MCF 10A (cell line): ENCODE measurements around the gene NPRL2. TPM values are rescaled to one million over a fixed set of nuclear protein-coding genes. Genes with fewer than 3 reads are reported as not detected.

ENCODE experiments used
- BruUV-seq: library from RNA; stranded (reverse); fragments of 400-500 nt; replicated peaks from 2 replicates; lab custom pipeline; 2021; lab: Mats Ljungman, UMichigan
- CTCF ChIA-PET: fragments of 300-600 bp; sonication (Branson Sonifier 250); formaldehyde crosslinking; extraction: SDS; loops from one replicate; lab custom pipeline; 2021; ENCODE audit warnings: antibody characterized with exemption, inconsistent platforms; lab: Yijun Ruan, JAX
- POLR2A ChIA-PET: fragments of 300-600, 350-650 bp; sonication (Branson Sonifier 250); formaldehyde crosslinking; extraction: SDS; loops from one replicate; lab custom pipeline; 2020; ENCODE audit warnings: antibody characterized with exemption, inconsistent platforms; lab: Yijun Ruan, JAX
- DNase-seq: peaks from one replicate; pipeline ENCODE4 v3.0.0-alpha.2; 2018; ENCODE audit not compliant: unreplicated experiment
- H3K27ac Mint-ChIP-seq: one replicate; pipeline ENCODE4 v1.8.0; 2022; ENCODE audit warnings: mild to moderate bottlenecking, low read depth, mixed read lengths; ENCODE audit not compliant: unreplicated experiment
- H3K27me3 Mint-ChIP-seq: one replicate; pipeline ENCODE4 v1.8.0; 2022; ENCODE audit warnings: mixed read lengths; ENCODE audit not compliant: insufficient read depth, unreplicated experiment
- H3K36me3 Mint-ChIP-seq: one replicate; pipeline ENCODE4 v1.8.0; 2022; ENCODE audit warnings: mild to moderate bottlenecking, moderate library complexity, mixed read lengths; ENCODE audit not compliant: insufficient read depth, unreplicated experiment
- H3K4me1 Mint-ChIP-seq: one replicate; pipeline ENCODE4 v1.8.0; 2022; ENCODE audit warnings: mixed read lengths; ENCODE audit not compliant: insufficient read depth, unreplicated experiment
- H3K4me3 Mint-ChIP-seq: one replicate; pipeline ENCODE4 v1.8.0; 2022; ENCODE audit warnings: mild to moderate bottlenecking, moderate library complexity, mixed read lengths; ENCODE audit not compliant: unreplicated experiment
- H3K9me3 Mint-ChIP-seq: one replicate; pipeline ENCODE4 v1.8.0; 2022; ENCODE audit warnings: mixed read lengths; ENCODE audit not compliant: unreplicated experiment
- intact Hi-C: fragments of 100-400 bp; cut with micrococcal nuclease; formaldehyde crosslinking; loops from 2 replicates; pipeline ENCODE4 v1.14.1; 2022
- total RNA-seq: library from RNA; stranded (reverse); gene quantifications from 2 replicates; pipeline ENCODE4 v1.2.3, GENCODE V29; 2022
- TF ChIP-seq, protein P1 (sequence below): fragments of 200-600 bp; IDR thresholded peaks from one replicate; pipeline ENCODE4 v1.8.0; 2022; ENCODE audit warnings: antibody characterized with exemption, mild to moderate bottlenecking; ENCODE audit not compliant: unreplicated experiment

The NPRL2 gene
- total RNA-seq, 1 experiment from 2014 or later, result 21.1 TPM

DNA sequence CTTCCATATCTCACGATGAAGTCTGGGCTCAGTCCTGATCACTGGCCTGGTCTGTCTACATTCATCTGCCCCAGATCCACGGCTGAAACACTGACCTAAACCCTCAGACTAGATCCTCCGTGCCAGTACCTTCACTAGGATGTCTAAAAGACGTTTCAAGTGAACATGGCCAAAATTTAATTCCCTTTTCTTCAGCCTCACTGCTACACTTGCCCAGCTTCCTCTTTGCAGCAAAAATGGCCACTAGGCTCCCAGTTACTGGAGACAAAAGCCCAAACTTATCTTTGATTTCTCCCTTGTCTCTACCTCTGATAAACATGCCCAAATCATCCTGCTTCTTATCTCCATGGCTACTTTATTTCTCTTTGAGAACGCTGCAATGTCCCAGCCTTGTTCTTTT lies 11.6 kb downstream of the NPRL2 start:
- POLR2A ChIA-PET, result interaction anchor here (3.9 to 4.9 kb wide), 2 partner anchors 10 kb away, joined by 58 to 79 read pairs; partner anchors contain the start of genes CYB561D2, NPRL2 and TUSC2
- Mint-ChIP-seq H3K9me3 (no peaks in the 10 kb centered on the region), H3K27ac (no peak overlapping the region), H3K4me3 (peak overlapping the region; percentile 85), H3K36me3 (peaks cover 15% of the 10 kb centered on the region), H3K4me1 (peaks cover 19% of the 10 kb centered on the region), H3K27me3 (no peaks in the 10 kb centered on the region)
- DNase-seq, result no peak
- no TSS peak for BruUV-seq
- intact Hi-C loops, result no loop called here
- CTCF ChIA-PET, result interaction anchor here (0.6 to 4.6 kb wide), 4 partner anchors 9 to 1604 kb away, joined by 5 to 40 read pairs (median 12); partner anchors contain the start of genes CYB561D2 and NPRL2
- TF ChIP-seq, protein P1, sequence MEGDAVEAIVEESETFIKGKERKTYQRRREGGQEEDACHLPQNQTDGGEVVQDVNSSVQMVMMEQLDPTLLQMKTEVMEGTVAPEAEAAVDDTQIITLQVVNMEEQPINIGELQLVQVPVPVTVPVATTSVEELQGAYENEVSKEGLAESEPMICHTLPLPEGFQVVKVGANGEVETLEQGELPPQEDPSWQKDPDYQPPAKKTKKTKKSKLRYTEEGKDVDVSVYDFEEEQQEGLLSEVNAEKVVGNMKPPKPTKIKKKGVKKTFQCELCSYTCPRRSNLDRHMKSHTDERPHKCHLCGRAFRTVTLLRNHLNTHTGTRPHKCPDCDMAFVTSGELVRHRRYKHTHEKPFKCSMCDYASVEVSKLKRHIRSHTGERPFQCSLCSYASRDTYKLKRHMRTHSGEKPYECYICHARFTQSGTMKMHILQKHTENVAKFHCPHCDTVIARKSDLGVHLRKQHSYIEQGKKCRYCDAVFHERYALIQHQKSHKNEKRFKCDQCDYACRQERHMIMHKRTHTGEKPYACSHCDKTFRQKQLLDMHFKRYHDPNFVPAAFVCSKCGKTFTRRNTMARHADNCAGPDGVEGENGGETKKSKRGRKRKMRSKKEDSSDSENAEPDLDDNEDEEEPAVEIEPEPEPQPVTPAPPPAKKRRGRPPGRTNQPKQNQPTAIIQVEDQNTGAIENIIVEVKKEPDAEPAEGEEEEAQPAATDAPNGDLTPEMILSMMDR, result no peak

DNA sequence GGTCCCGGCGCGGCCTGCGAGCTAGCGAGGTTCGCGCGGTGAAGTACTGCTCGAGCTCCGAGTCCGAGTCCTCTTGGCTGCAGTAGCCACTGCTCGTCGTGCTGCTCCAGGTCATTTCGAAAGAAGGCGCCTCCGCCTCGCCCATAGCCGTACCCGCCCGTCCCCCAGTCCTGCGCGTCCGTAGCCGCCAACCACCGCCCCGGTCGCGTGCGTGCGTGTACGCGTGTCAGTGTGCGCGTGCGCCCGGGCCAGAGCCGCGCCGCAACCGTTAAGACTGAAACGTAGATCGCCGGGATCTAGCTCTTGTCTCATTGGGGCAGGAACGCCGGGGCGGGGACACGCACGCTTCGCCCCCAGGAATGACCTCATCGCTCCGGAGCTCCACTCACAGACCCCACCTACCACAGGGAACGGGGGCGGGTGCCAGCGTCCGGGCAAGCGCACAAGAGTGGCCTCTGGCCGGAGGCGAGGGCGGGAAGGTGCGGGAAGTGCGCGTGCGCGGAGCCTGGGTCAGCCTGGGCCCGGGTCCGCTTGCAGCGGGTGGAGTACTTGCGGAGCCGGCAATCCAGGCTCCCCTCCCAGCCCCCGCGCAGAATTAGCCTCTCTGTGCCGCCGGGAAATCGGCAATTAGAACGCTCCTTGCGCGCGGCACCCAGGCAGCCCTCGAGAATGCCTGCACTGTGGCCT lies 13.3 kb downstream of the NPRL2 start:
- POLR2A ChIA-PET, result interaction anchor here (0.6 to 4.9 kb wide), 24 partner anchors 8 to 1615 kb away, joined by 3 to 79 read pairs (median 6); partner anchors contain the start of genes CYB561D2, DCAF1, GNAI2 and HYAL2
- CTCF ChIA-PET, result interaction anchor here (0.8 to 4.6 kb wide), 9 partner anchors 9 to 232 kb away, joined by 3 to 40 read pairs (median 4); partner anchors contain the start of genes CYB561D2, HEMK1, IFRD2 and NPRL2
- intact Hi-C loops, result no loop called here
- no TSS peak for BruUV-seq
- Mint-ChIP-seq H3K4me3 (peak overlapping the region; percentile 85), H3K36me3 (peaks cover 30% of the 10 kb centered on the region), H3K27me3 (no peaks in the 10 kb centered on the region), H3K4me1 (peaks cover 22% of the 10 kb centered on the region), H3K27ac (peak overlapping the region; percentile 91), H3K9me3 (no peaks in the 10 kb centered on the region)
- peak; percentile 99 for DNase-seq
- TF ChIP-seq, protein P1, result no peak

DNA sequence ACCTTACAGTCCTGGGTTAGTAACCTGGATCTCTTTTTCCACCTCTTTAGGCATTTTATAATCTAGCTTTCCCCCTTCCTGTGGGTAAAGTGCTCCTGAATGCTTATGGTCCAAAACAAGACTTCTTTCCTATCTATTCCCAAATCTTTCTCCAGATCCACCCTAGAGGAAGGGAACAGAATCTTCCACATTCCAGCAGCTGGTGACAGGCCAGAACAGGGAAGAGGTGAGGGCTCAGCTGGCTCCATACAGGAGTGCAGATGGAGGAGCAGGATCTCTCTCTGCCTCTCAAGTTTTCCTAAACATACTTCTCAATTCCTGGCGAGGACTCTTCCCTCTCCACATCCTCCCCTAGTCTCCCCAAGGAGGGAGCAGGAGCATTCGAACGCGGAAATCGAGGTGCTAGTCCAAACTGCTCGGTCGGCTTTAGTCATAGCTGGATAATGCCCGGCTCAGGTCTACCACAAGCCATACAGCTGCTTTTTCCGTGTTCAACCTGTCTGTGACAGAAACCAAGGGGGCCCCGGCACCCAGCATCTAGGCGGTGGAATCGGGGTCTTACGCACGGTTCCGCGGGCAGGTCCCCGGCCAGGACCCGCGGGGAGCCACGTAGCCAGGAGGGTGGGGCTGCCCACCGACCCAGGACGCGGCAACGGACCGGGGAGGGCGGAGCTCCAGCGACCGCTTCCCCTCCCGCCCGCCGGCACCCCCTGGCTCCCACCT lies 14.0 kb downstream of the NPRL2 start:
- Mint-ChIP-seq H3K36me3 (peaks cover 37% of the 10 kb centered on the region), H3K27me3 (no peaks in the 10 kb centered on the region), H3K27ac (peak overlapping the region; percentile 91), H3K4me3 (peak overlapping the region; percentile 85), H3K9me3 (no peaks in the 10 kb centered on the region), H3K4me1 (peaks cover 22% of the 10 kb centered on the region)
- DNase-seq, result no peak
- TF ChIP-seq, protein P1, result no peak
- intact Hi-C loops, result no loop called here
- TSS peak; percentile 64 for BruUV-seq
- POLR2A ChIA-PET, result interaction anchor here (0.6 to 4.9 kb wide), 28 partner anchors 8 to 1616 kb away, joined by 3 to 79 read pairs (median 5); partner anchors contain the start of genes CYB561D2, DCAF1, GNAI2 and HYAL2
- CTCF ChIA-PET, result interaction anchor here (0.6 to 4.6 kb wide), 15 partner anchors 8 to 1675 kb away, joined by 3 to 40 read pairs (median 4); partner anchors contain the start of genes CYB561D2, HEMK1, HYAL3 and IFRD2
